GM12874 (cell line): ENCODE data around the gene HOXB1.

Source experiments
- CTCF ChIP-seq: IDR thresholded peaks from 2 replicates; pipeline ENCODE4 v1.5.1; 2011; ENCODE audit warnings: low read depth, mild to moderate bottlenecking, control low read depth, low read length, moderate library complexity; ENCODE audit not compliant: insufficient read depth

Gene HOXB1

GRCh38 chr17:48513666-48514455 is 16.9 kb downstream of the HOXB1 start:
- TF ChIP-seq CTCF, result no peak

- TF ChIP-seq CTCF, result no peak
Observed at GRCh38 chr17:48513097-48513496, 17.7 kb downstream of the HOXB1 start.

GRCh38 chr17:48510761-48511604 is 19.8 kb downstream of the HOXB1 start:
- no peak for TF ChIP-seq CTCF

- TF ChIP-seq CTCF, result no peak
Observed at GRCh38 chr17:48510381-48510760, 20.4 kb downstream of the HOXB1 start.

GRCh38 chr17:48506246-48506645 is 24.6 kb downstream of the HOXB1 start:
- TF ChIP-seq CTCF, result no peak

- TF ChIP-seq CTCF, result no peak
Observed at GRCh38 chr17:48505788-48506187, 25.0 kb downstream of the HOXB1 start.

- TF ChIP-seq CTCF, result no peak
Observed at GRCh38 chr17:48504953-48505352, 25.9 kb downstream of the HOXB1 start.
